K562 (cell line): ENCODE measurements around the gene CTSZ. TPM values are rescaled to one million over a fixed set of nuclear protein-coding genes. Genes with fewer than 3 reads are reported as not detected.

Experiments
- ATAC-seq: fragments of 200-7000 bp; cut with Tn5 transposase; 3 replicates; pipeline ENCODE4 v1.9.1; 2020; ENCODE audit warnings: moderate library complexity
- BruUV-seq: library from RNA; stranded (reverse); fragments of 400-500 nt; replicated peaks from 2 replicates; lab custom pipeline; 2021; lab: Mats Ljungman, UMichigan
- CTCF ChIA-PET: fragments of 300-600 bp; formaldehyde crosslinking; extraction: SDS; loops from one replicate; lab custom pipeline; 2021; ENCODE audit warnings: low intra/inter-chr PET ratio; lab: Yijun Ruan, JAX
- POLR2A ChIA-PET: fragments of 300-600, 350-650 bp; sonication (Branson Sonifier 250); formaldehyde crosslinking; extraction: SDS; loops from one replicate; lab custom pipeline; 2021; ENCODE audit warnings: antibody characterized with exemption, inconsistent platforms; lab: Yijun Ruan, JAX
- DNase-seq, 4 experiments: peaks; one replicate each; pipeline versions ENCODE4 v3.0.0 to v3.0.0-alpha.2; 2011 to 2018; ENCODE audit warnings: low spot score in 3 of 4, mixed read lengths in 3 of 4; ENCODE audit errors: extremely low read depth in 1 of 4
- FAIRE-seq: peaks from 2 replicates; lab custom pipeline; 2011; peaks lifted over from hg19 to GRCh38; lab: Jason Lieb, UNC
- H2AFZ ChIP-seq: 2 replicates; pipeline ENCODE4 v1.6.0; 2011; ENCODE audit warnings: low read depth, low read length, control low read depth, inconsistent platforms
- H3K27ac ChIP-seq: fragments of 200-600 bp; 3 replicates; pipeline ENCODE4 v1.8.0; 2011; ENCODE audit warnings: low read depth, mild to moderate bottlenecking, control low read depth, inconsistent platforms, low read length, moderate library complexity, mixed read lengths; ENCODE audit errors: extremely low read depth
- H3K27me3 ChIP-seq, 2 experiments: fragments of 300-600 bp in 1 of 2; 2 replicates in 1 of 2; 3 replicates in 1 of 2; pipeline versions ENCODE4 v1.6.0 to v1.8.0; 2011; ENCODE audit warnings: inconsistent platforms in 2 of 2, low read length in 2 of 2, mild to moderate bottlenecking in 1 of 2, mixed read lengths in 1 of 2, moderate library complexity in 1 of 2; ENCODE audit not compliant: control insufficient read depth in 2 of 2, insufficient read depth in 2 of 2
- H3K36me3 ChIP-seq: fragments of 300-600 bp; 3 replicates; pipeline ENCODE4 v1.8.0; 2011; ENCODE audit warnings: mild to moderate bottlenecking, low read length, inconsistent platforms; ENCODE audit not compliant: control insufficient read depth, insufficient read depth
- H3K4me1 ChIP-seq, 2 experiments: fragments of 200-600 bp in 1 of 2; replicated peaks in 1 of 2; 2 replicates in 1 of 2; 3 replicates in 1 of 2; pipeline versions ENCODE4 v1.5.1 to v1.8.0; 2011; ENCODE audit warnings: inconsistent platforms in 2 of 2, low read length in 2 of 2, mild to moderate bottlenecking in 1 of 2, mixed read lengths in 1 of 2, moderate library complexity in 1 of 2; ENCODE audit not compliant: control insufficient read depth in 2 of 2, insufficient read depth in 2 of 2
- H3K4me2 ChIP-seq: 2 replicates; pipeline ENCODE4 v1.6.1; 2011; ENCODE audit warnings: low read length, control low read depth, inconsistent platforms, mixed read lengths; ENCODE audit not compliant: insufficient read depth
- H3K4me3 ChIP-seq: fragments of 200-600 bp; sonication (generic), shearing (Covaris generic); 2 replicates; pipeline ENCODE4 v1.5.1; 2016; ENCODE audit warnings: control low read depth, inconsistent platforms
- H3K79me2 ChIP-seq: fragments of 200-600 bp; 3 replicates; pipeline ENCODE4 v1.8.0; 2011; ENCODE audit warnings: low read length, inconsistent platforms; ENCODE audit not compliant: control insufficient read depth, insufficient read depth
- H3K9ac ChIP-seq, 2 experiments: 2 replicates each; pipeline versions ENCODE4 v1.6.0 to v1.6.1; 2011; ENCODE audit warnings: low read depth in 2 of 2, low read length in 2 of 2, control low read depth in 1 of 2, inconsistent platforms in 1 of 2, mild to moderate bottlenecking in 1 of 2, mixed read lengths in 1 of 2; ENCODE audit not compliant: insufficient read depth in 1 of 2
- H3K9me1 ChIP-seq: one replicate; pipeline ENCODE4 v1.6.0; 2011; ENCODE audit warnings: inconsistent platforms, mild to moderate bottlenecking, low read length, moderate library complexity; ENCODE audit not compliant: control insufficient read depth, insufficient read depth
- H3K9me3 ChIP-seq: replicated peaks from 2 replicates; pipeline ENCODE4 v1.5.1; 2011; ENCODE audit warnings: low read depth, low read length, inconsistent platforms; ENCODE audit not compliant: control insufficient read depth, insufficient read depth
- H4K20me1 ChIP-seq: replicated peaks from 2 replicates; pipeline ENCODE4 v1.6.1; 2011; ENCODE audit warnings: low read length, inconsistent platforms, mixed read lengths; ENCODE audit not compliant: control insufficient read depth, insufficient read depth
- CBX8 ChIP-seq: fragments of 200-600 bp; sonication (generic); IDR thresholded peaks from 2 replicates; pipeline ENCODE4 v1.6.1; 2012; ENCODE audit warnings: borderline replicate concordance, mixed run types, low read depth, mild to moderate bottlenecking, moderate library complexity, mixed read lengths, low read length, control low read depth, inconsistent platforms; ENCODE audit not compliant: poor library complexity, severe bottlenecking; ENCODE audit errors: extremely low read depth
- CHD4 ChIP-seq: fragments of 200-600 bp; sonication (generic); IDR thresholded peaks from 3 replicates; pipeline ENCODE4 v1.6.1; 2012; ENCODE audit warnings: low read depth, mild to moderate bottlenecking, mixed read lengths, low read length, inconsistent platforms; ENCODE audit not compliant: insufficient read depth, insufficient replicate concordance, poor library complexity, severe bottlenecking
- ETS2 ChIP-seq: IDR thresholded peaks from 2 replicates; pipeline ENCODE4 v1.6.1; 2016; ENCODE audit warnings: borderline replicate concordance, missing genetic modification characterization, mild to moderate bottlenecking, moderate library complexity, missing compliant biosample characterization; ENCODE audit not compliant: poor library complexity, severe bottlenecking
- HCFC1 ChIP-seq: IDR thresholded peaks from 2 replicates; pipeline ENCODE4 v1.6.1; 2012; ENCODE audit warnings: low read depth, low read length, improper control_type of control experiment
- HIVEP1 ChIP-seq: fragments of 250-450 bp; sonication (Bioruptor Pico); IDR thresholded peaks from 2 replicates; pipeline ENCODE4 v1.4.0; 2020; ENCODE audit warnings: mild to moderate bottlenecking
- PHTF2 ChIP-seq: fragments of 250-450 bp; sonication (Bioruptor Pico); IDR thresholded peaks from 2 replicates; pipeline ENCODE4 v1.5.0; 2021; ENCODE audit warnings: mild to moderate bottlenecking
- TEAD4 ChIP-seq, 2 experiments: sonication (generic) in 1 of 2; formaldehyde crosslinking in 1 of 2; IDR thresholded peaks; 2 replicates each; pipeline versions ENCODE4 v1.6.1 to v1.8.0; 2012 to 2022; ENCODE audit warnings: borderline replicate concordance in 1 of 2, inconsistent platforms in 1 of 2, low read length in 1 of 2, mild to moderate bottlenecking in 1 of 2, missing genetic modification reagents in 1 of 2
- ZNF146 ChIP-seq: IDR thresholded peaks from one replicate; pipeline ENCODE4 v1.6.1; 2018; ENCODE audit warnings: missing compliant biosample characterization; ENCODE audit not compliant: unreplicated experiment
- ZNF436 ChIP-seq: fragments of 250-450, 450-650 bp; sonication (Bioruptor Pico); formaldehyde crosslinking; IDR thresholded peaks from 2 replicates; pipeline ENCODE4 v1.7.0; 2020; ENCODE audit warnings: mild to moderate bottlenecking
- WGBS: fragments of 100-300 bp; shearing (Covaris generic); methylation state at CpG from one replicate; pipeline ENCODE4 v1.1.6; 2016; ENCODE audit warnings: low coverage, mixed read lengths; ENCODE audit not compliant: insufficient coverage; ENCODE audit errors: missing lambda C conversion rate; 5-methylcytosine and 5-hydroxymethylcytosine counted together
- in situ Hi-C: fragments of 300-500 bp; cut with MboI; formaldehyde crosslinking; loops from 4 replicates; pipeline ENCODE4 v1.15.0; 2018; ENCODE audit warnings: inconsistent platforms, mixed read lengths
- intact Hi-C: fragments of 100-400 bp; cut with micrococcal nuclease; formaldehyde crosslinking; loops from 2 replicates; pipeline ENCODE4 v1.14.2; 2022
- polyA plus RNA-seq, 8 experiments: library from polyadenylated mRNA; depleted of rRNA in 4 of 8; stranded (reverse) in 5 of 8; unstranded in 3 of 8; fragments of >200 nt; fragmentation: Nextera tagmentation in 2 of 8; fragmentation: Illumina TruSeq in 1 of 8; extraction: Ambion mirVana in 2 of 8; extraction: Trizol in 1 of 8; gene quantifications; 2 replicates each; pipeline versions ENCODE4 v1.2.1 to v1.2.3, GENCODE V29; 2011 to 2014; ENCODE audit warnings: inconsistent platforms in 1 of 8, missing spikeins in 1 of 8
- total RNA-seq, 7 experiments: library from RNA; depleted of rRNA in 6 of 7; stranded (reverse); fragments of >200 nt in 6 of 7; fragmentation: Illumina TruSeq in 2 of 7; extraction: Trizol in 2 of 7; gene quantifications; 2 replicates each; pipeline versions ENCODE4 v1.2.1 to v1.2.3, GENCODE V29; 2011 to 2021; ENCODE audit warnings: low replicate concordance in 1 of 7
- TF ChIP-seq, protein P1 (sequence below): sonication (generic); formaldehyde crosslinking; IDR thresholded peaks from 2 replicates; pipeline ENCODE4 v1.8.0; 2022; ENCODE audit warnings: mild to moderate bottlenecking, missing genetic modification reagents
- TF ChIP-seq, protein P2 (sequence below): fragments of 200-800 bp; sonication (Bioruptor generic); IDR thresholded peaks from 2 replicates; pipeline ENCODE4 v1.6.1; 2016; ENCODE audit warnings: missing genetic modification characterization, missing compliant biosample characterization
- TF ChIP-seq, protein P3 (sequence below): fragments of 450-650 bp; formaldehyde crosslinking; conservative IDR thresholded peaks from 2 replicates; pipeline ENCODE4 v1.4.0; 2022; ENCODE audit warnings: mild to moderate bottlenecking, missing genetic modification characterization

Gene CTSZ
- total and polyA plus RNA-seq, 9 of the 15 experiments (the other 6 are each of a cell fraction or from before 2014, with no cell fraction given), result 1.6 to 143 (median 82.8) TPM

DNA sequence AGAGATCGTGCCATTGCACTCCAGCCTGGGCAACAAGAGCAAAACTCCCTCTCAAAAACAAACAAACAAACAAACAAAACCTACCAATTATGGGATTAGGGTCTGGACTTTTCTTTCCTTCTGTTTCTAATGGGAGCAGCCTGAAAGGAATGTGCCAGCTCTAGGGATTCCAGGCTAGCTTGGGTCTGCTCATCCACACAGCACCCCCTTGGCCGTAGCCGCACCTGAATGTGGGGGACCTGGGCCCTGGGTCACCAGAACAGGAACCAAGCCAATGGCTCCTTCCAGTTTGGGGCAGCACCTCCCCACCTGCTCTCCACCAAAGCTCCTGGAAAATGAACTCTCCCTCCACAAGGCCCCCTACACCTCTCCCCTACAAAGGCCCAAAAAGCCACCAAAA lies 6.7 kb downstream of the CTSZ start:
- Histone ChIP-seq H3K27ac (no peak overlapping the region), H3K36me3 (peaks cover 84% of the 10 kb centered on the region), H3K79me2 (peaks cover 21% of the 10 kb centered on the region), H3K9me1 (no peaks in the 10 kb centered on the region), H3K4me2 (no peak overlapping the region), H3K9ac (no peak overlapping the region), H3K4me1 (peaks cover 8 to 47% of the 10 kb centered on the region in 2 experiments; a peak in 4 of 5 replicates), H4K20me1 (peaks cover 2% of the 10 kb centered on the region), H3K27me3 (no peaks in the 10 kb centered on the region), H3K4me3 (no peak overlapping the region), H3K9me3 (no peaks in the 10 kb centered on the region), H2AFZ (no peak overlapping the region)
- DNase-seq, result no peak
- intact Hi-C loops (no loop called here), in situ Hi-C loops (no loop called here)
- TF ChIP-seq HCFC1, result no peak
- no peak for TF ChIP-seq HIVEP1 (CRISPR knock-in tag)
- TF ChIP-seq, protein P1, sequence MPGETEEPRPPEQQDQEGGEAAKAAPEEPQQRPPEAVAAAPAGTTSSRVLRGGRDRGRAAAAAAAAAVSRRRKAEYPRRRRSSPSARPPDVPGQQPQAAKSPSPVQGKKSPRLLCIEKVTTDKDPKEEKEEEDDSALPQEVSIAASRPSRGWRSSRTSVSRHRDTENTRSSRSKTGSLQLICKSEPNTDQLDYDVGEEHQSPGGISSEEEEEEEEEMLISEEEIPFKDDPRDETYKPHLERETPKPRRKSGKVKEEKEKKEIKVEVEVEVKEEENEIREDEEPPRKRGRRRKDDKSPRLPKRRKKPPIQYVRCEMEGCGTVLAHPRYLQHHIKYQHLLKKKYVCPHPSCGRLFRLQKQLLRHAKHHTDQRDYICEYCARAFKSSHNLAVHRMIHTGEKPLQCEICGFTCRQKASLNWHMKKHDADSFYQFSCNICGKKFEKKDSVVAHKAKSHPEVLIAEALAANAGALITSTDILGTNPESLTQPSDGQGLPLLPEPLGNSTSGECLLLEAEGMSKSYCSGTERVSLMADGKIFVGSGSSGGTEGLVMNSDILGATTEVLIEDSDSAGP (CRISPR knock-in tag), result no peak
- no peak for TF ChIP-seq ETS2
- TF ChIP-seq, protein P2, sequence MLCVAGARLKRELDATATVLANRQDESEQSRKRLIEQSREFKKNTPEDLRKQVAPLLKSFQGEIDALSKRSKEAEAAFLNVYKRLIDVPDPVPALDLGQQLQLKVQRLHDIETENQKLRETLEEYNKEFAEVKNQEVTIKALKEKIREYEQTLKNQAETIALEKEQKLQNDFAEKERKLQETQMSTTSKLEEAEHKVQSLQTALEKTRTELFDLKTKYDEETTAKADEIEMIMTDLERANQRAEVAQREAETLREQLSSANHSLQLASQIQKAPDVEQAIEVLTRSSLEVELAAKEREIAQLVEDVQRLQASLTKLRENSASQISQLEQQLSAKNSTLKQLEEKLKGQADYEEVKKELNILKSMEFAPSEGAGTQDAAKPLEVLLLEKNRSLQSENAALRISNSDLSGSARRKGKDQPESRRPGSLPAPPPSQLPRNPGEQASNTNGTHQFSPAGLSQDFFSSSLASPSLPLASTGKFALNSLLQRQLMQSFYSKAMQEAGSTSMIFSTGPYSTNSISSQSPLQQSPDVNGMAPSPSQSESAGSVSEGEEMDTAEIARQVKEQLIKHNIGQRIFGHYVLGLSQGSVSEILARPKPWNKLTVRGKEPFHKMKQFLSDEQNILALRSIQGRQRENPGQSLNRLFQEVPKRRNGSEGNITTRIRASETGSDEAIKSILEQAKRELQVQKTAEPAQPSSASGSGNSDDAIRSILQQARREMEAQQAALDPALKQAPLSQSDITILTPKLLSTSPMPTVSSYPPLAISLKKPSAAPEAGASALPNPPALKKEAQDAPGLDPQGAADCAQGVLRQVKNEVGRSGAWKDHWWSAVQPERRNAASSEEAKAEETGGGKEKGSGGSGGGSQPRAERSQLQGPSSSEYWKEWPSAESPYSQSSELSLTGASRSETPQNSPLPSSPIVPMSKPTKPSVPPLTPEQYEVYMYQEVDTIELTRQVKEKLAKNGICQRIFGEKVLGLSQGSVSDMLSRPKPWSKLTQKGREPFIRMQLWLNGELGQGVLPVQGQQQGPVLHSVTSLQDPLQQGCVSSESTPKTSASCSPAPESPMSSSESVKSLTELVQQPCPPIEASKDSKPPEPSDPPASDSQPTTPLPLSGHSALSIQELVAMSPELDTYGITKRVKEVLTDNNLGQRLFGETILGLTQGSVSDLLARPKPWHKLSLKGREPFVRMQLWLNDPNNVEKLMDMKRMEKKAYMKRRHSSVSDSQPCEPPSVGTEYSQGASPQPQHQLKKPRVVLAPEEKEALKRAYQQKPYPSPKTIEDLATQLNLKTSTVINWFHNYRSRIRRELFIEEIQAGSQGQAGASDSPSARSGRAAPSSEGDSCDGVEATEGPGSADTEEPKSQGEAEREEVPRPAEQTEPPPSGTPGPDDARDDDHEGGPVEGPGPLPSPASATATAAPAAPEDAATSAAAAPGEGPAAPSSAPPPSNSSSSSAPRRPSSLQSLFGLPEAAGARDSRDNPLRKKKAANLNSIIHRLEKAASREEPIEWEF (CRISPR knock-in tag), result no peak
- no peak for TF ChIP-seq CHD4
- TF ChIP-seq ZNF146 (CRISPR knock-in tag), result no peak
- TF ChIP-seq CBX8, result no peak
- TF ChIP-seq TEAD4 (IDR thresholded peaks at IDR 0.05; ENCODE audit: low read length), result no peak
- no peak for TF ChIP-seq TEAD4 (CRISPR knock-in tag; IDR thresholded peaks at IDR 0.05; ENCODE audit: borderline replicate concordance)
- no peak for TF ChIP-seq PHTF2 (CRISPR knock-in tag)
- TF ChIP-seq ZNF436 (CRISPR knock-in tag), result no peak
- TF ChIP-seq, protein P3, sequence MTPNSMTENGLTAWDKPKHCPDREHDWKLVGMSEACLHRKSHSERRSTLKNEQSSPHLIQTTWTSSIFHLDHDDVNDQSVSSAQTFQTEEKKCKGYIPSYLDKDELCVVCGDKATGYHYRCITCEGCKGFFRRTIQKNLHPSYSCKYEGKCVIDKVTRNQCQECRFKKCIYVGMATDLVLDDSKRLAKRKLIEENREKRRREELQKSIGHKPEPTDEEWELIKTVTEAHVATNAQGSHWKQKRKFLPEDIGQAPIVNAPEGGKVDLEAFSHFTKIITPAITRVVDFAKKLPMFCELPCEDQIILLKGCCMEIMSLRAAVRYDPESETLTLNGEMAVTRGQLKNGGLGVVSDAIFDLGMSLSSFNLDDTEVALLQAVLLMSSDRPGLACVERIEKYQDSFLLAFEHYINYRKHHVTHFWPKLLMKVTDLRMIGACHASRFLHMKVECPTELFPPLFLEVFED (CRISPR knock-in tag), result no peak
- no peak for FAIRE-seq
- ATAC-seq, result no peak
- WGBS, result 76% methylated on average over 3 of the region's 3 CpGs
- ChIA-PET POLR2A (interaction anchor here (1.1 kb wide), 1 partner anchor 21 kb away, joined by 3 read pairs; no protein-coding TSS in a partner anchor), CTCF (no interaction called here)
- no TSS peak for BruUV-seq
